B cell (primary cell): ENCODE data around the gene CELA2A.

Experiments used
- EZH2 ChIP-seq: IDR thresholded peaks from 2 replicates; pipeline ENCODE4 v1.6.1; 2012; ENCODE audit warnings: borderline replicate concordance, low read depth, mild to moderate bottlenecking, moderate library complexity, low read length; ENCODE audit not compliant: insufficient read depth, poor library complexity, severe bottlenecking
- TF ChIP-seq, protein P1 (sequence below): fragments of 200-600 bp; IDR thresholded peaks from one replicate; pipeline ENCODE4 v1.8.0; 2022; ENCODE audit warnings: antibody characterized with exemption, mild to moderate bottlenecking

GRCh38 chr1:15452216-15452615 is 4.3 kb upstream of the CELA2A start:
- TF ChIP-seq, protein P1, sequence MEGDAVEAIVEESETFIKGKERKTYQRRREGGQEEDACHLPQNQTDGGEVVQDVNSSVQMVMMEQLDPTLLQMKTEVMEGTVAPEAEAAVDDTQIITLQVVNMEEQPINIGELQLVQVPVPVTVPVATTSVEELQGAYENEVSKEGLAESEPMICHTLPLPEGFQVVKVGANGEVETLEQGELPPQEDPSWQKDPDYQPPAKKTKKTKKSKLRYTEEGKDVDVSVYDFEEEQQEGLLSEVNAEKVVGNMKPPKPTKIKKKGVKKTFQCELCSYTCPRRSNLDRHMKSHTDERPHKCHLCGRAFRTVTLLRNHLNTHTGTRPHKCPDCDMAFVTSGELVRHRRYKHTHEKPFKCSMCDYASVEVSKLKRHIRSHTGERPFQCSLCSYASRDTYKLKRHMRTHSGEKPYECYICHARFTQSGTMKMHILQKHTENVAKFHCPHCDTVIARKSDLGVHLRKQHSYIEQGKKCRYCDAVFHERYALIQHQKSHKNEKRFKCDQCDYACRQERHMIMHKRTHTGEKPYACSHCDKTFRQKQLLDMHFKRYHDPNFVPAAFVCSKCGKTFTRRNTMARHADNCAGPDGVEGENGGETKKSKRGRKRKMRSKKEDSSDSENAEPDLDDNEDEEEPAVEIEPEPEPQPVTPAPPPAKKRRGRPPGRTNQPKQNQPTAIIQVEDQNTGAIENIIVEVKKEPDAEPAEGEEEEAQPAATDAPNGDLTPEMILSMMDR: no peak
- no peak for TF ChIP-seq EZH2
